H1 (cell line): ENCODE results near the gene IL16. TPM values are rescaled to one million over a fixed set of nuclear protein-coding genes. Genes with fewer than 3 reads are reported as not detected.

Experiments used
- CTCF ChIA-PET: fragments of 300-600 bp; sonication (Branson Sonifier 250); formaldehyde crosslinking; loops from one replicate; lab custom pipeline; 2021; ENCODE audit not compliant: partially characterized antibody; lab: Charles Lee
- POLR2A ChIA-PET: fragments of 300-600 bp; sonication (Branson Sonifier 250); formaldehyde crosslinking; loops from one replicate; lab custom pipeline; 2021; ENCODE audit warnings: inconsistent platforms; ENCODE audit not compliant: partially characterized antibody; lab: Charles Lee
- DNase-seq, 2 experiments: peaks; one replicate each; pipeline versions ENCODE4 v3.0.0 to v3.0.0-alpha.2; 2010 to 2022; ENCODE audit warnings: low spot score in 2 of 2, low read depth in 1 of 2, mixed read lengths in 1 of 2
- FAIRE-seq: peaks from 2 replicates; lab custom pipeline; 2011; peaks lifted over from hg19 to GRCh38; lab: Jason Lieb, UNC
- H2AFZ ChIP-seq: 2 replicates; pipeline ENCODE4 v1.8.1; 2012; ENCODE audit warnings: low read length, inconsistent platforms
- H2AK5ac ChIP-seq: 2 replicates; pipeline ENCODE4 v1.6.1; 2013; ENCODE audit warnings: low read depth, low read length
- H2BK120ac ChIP-seq: replicated peaks from 2 replicates; pipeline ENCODE3; 2013; ENCODE audit warnings: low read depth, low read length, inconsistent platforms
- H2BK12ac ChIP-seq: 2 replicates; pipeline ENCODE4 v1.6.1; 2013; ENCODE audit warnings: low read depth, low read length
- H2BK15ac ChIP-seq: 2 replicates; pipeline ENCODE4 v1.6.1; 2013; ENCODE audit warnings: low read length
- H2BK20ac ChIP-seq: 2 replicates; pipeline ENCODE4 v1.6.1; 2013; ENCODE audit warnings: low read length
- H2BK5ac ChIP-seq: 2 replicates; pipeline ENCODE4 v1.6.1; 2013; ENCODE audit warnings: low read depth, low read length
- H3K14ac ChIP-seq: 2 replicates; pipeline ENCODE4 v1.6.1; 2013; ENCODE audit warnings: inconsistent platforms; ENCODE audit not compliant: insufficient read length
- H3K18ac ChIP-seq: 2 replicates; pipeline ENCODE4 v1.6.1; 2013; ENCODE audit warnings: low read length; ENCODE audit errors: extremely low read depth
- H3K23ac ChIP-seq: 2 replicates; pipeline ENCODE4 v1.6.1; 2013; ENCODE audit warnings: inconsistent platforms; ENCODE audit not compliant: insufficient read length
- H3K23me2 ChIP-seq: 2 replicates; pipeline ENCODE4 v1.6.1; 2013; ENCODE audit warnings: low read depth, low read length
- H3K27ac ChIP-seq: 2 replicates; pipeline ENCODE4 v1.6.1; 2011; ENCODE audit warnings: low read depth, low read length, inconsistent platforms
- H3K27me3 ChIP-seq, 4 experiments: replicated peaks in 1 of 4; 1 replicate in 1 of 4; 2 replicates in 3 of 4; pipeline versions ENCODE4 v1.6.1 to v1.8.1; 2011 to 2013; ENCODE audit warnings: low read length in 3 of 4, mild to moderate bottlenecking in 3 of 4, inconsistent platforms in 2 of 4, mixed read lengths in 2 of 4, moderate library complexity in 1 of 4; ENCODE audit not compliant: control insufficient read depth in 3 of 4, insufficient read depth in 3 of 4; ENCODE audit errors: extremely low read depth in 1 of 4
- H3K36me3 ChIP-seq, 4 experiments: 2 replicates each; pipeline versions ENCODE4 v1.6.1 to v1.8.1; 2011 to 2013; ENCODE audit warnings: mild to moderate bottlenecking in 4 of 4, low read length in 3 of 4, moderate library complexity in 2 of 4, control low read depth in 1 of 4, inconsistent platforms in 1 of 4; ENCODE audit not compliant: insufficient read depth in 4 of 4, control insufficient read depth in 2 of 4
- H3K4ac ChIP-seq: replicated peaks from 2 replicates; pipeline ENCODE3; 2013; ENCODE audit warnings: low read length, low read depth, mixed read lengths, inconsistent platforms; ENCODE audit not compliant: insufficient read length
- H3K4me1 ChIP-seq, 4 experiments: replicated peaks in 1 of 4; 1 replicate in 1 of 4; 2 replicates in 3 of 4; pipeline versions ENCODE4 v1.6.1 to v1.8.1; 2011 to 2013; ENCODE audit warnings: low read length in 3 of 4, inconsistent platforms in 2 of 4, mixed read lengths in 1 of 4; ENCODE audit not compliant: insufficient read depth in 4 of 4, control insufficient read depth in 3 of 4
- H3K4me2 ChIP-seq, 2 experiments: 2 replicates each; pipeline versions ENCODE4 v1.6.1 to v1.8.1; 2011 to 2013; ENCODE audit warnings: low read depth in 2 of 2, low read length in 2 of 2, control low read depth in 1 of 2, inconsistent platforms in 1 of 2, mild to moderate bottlenecking in 1 of 2; ENCODE audit not compliant: insufficient read depth in 1 of 2
- H3K4me3 ChIP-seq, 4 experiments: fragments of 200-600, 300-600 bp in 1 of 4; sonication (generic), shearing (Covaris generic), sonication (Bioruptor Twin) in 1 of 4; 2 replicates each; pipeline versions ENCODE4 v1.5.1 to v1.8.1; 2011 to 2016; ENCODE audit warnings: low read length in 4 of 4, low read depth in 3 of 4, control low read depth in 2 of 4, inconsistent platforms in 2 of 4, mild to moderate bottlenecking in 2 of 4, mixed read lengths in 1 of 4, moderate library complexity in 1 of 4; ENCODE audit not compliant: insufficient read depth in 2 of 4; ENCODE audit errors: extremely low read depth in 1 of 4
- H3K56ac ChIP-seq: replicated peaks from 2 replicates; pipeline ENCODE3; 2013; ENCODE audit warnings: low read depth, mild to moderate bottlenecking, mixed read lengths, low read length, inconsistent platforms; ENCODE audit not compliant: insufficient read length
- H3K79me1 ChIP-seq: 2 replicates; pipeline ENCODE4 v1.6.1; 2013; ENCODE audit warnings: low read depth, low read length, control low read depth
- H3K79me2 ChIP-seq, 2 experiments: 2 replicates each; pipeline versions ENCODE4 v1.6.1 to v1.8.1; 2012 to 2013; ENCODE audit warnings: low read length in 2 of 2, mild to moderate bottlenecking in 2 of 2, inconsistent platforms in 1 of 2; ENCODE audit not compliant: insufficient read depth in 2 of 2, control insufficient read depth in 1 of 2
- H3K9ac ChIP-seq, 4 experiments: replicated peaks in 1 of 4; 1 replicate in 1 of 4; 2 replicates in 3 of 4; pipeline versions ENCODE4 v1.6.1 to v1.8.1; 2011 to 2013; ENCODE audit warnings: low read depth in 3 of 4, low read length in 3 of 4, control low read depth in 2 of 4, mild to moderate bottlenecking in 2 of 4, moderate library complexity in 2 of 4, inconsistent platforms in 1 of 4; ENCODE audit errors: extremely low read depth in 1 of 4
- H3K9me3 ChIP-seq, 2 experiments: 2 replicates each; pipeline versions ENCODE4 v1.6.1 to v1.8.1; 2012 to 2013; ENCODE audit warnings: mild to moderate bottlenecking in 2 of 2, moderate library complexity in 2 of 2, control low read depth in 1 of 2, inconsistent platforms in 1 of 2, low read depth in 1 of 2, low read length in 1 of 2, mixed read lengths in 1 of 2; ENCODE audit not compliant: insufficient read depth in 2 of 2
- H4K20me1 ChIP-seq, 2 experiments: replicated peaks in 1 of 2; 2 replicates each; pipeline versions ENCODE3 to v1.8.1; 2011 to 2013; ENCODE audit warnings: inconsistent platforms in 2 of 2, low read length in 2 of 2, mild to moderate bottlenecking in 1 of 2; ENCODE audit not compliant: insufficient read depth in 2 of 2, control insufficient read depth in 1 of 2
- H4K5ac ChIP-seq: 2 replicates; pipeline ENCODE4 v1.6.1; 2013; ENCODE audit warnings: low read length, low read depth, mixed read lengths, inconsistent platforms; ENCODE audit not compliant: insufficient read length
- H4K8ac ChIP-seq: 2 replicates; pipeline ENCODE4 v1.8.0; 2013; ENCODE audit warnings: mild to moderate bottlenecking, moderate library complexity, low read length, inconsistent platforms; ENCODE audit not compliant: insufficient read depth; ENCODE audit errors: extremely low read depth
- H4K91ac ChIP-seq: replicated peaks from 2 replicates; pipeline ENCODE3; 2013; ENCODE audit warnings: low read length, mixed read lengths, inconsistent platforms; ENCODE audit not compliant: insufficient read length
- WGBS, 2 experiments: shearing (Covaris generic) in 1 of 2; methylation state at CpG; one replicate each; pipeline versions ENCODE4 v1.1.6 to v1.1.7; 2013 to 2015; ENCODE audit warnings: low lambda C conversion rate in 2 of 2, mixed read lengths in 2 of 2, inconsistent platforms in 1 of 2, low coverage in 1 of 2, missing lambda C conversion rate in 1 of 2; ENCODE audit not compliant: insufficient replicate concordance in 2 of 2, insufficient coverage in 1 of 2, insufficient read length in 1 of 2; ENCODE audit errors: extremely low coverage in 1 of 2, missing lambda C conversion rate in 1 of 2; 5-methylcytosine and 5-hydroxymethylcytosine counted together
- polyA plus RNA-seq, 7 experiments: library from polyadenylated mRNA; depleted of rRNA in 3 of 7; stranded (reverse) in 5 of 7; unstranded in 2 of 7; fragments of >200 nt in 5 of 7; fragments of 200-250 nt in 2 of 7; gene quantifications; 1 replicate in 5 of 7; 2 replicates in 1 of 7; 4 replicates in 1 of 7; pipeline versions ENCODE4 v1.2.1 to v1.2.3, GENCODE V29; 2011 to 2013; ENCODE audit warnings: missing spikeins in 2 of 7, mixed read lengths in 2 of 7
- total RNA-seq: library from RNA; stranded (reverse); fragmentation: NEBNext Ultra II Directional; extraction: Animal tissue kit (Norgen Biotek cat#: 25700); gene quantifications from 2 replicates; pipeline ENCODE4 v1.2.1, GENCODE V29; 2021

Gene IL16
- total and polyA plus RNA-seq, 2 of the 8 experiments (the other 6 are each of a cell fraction or from before 2014, with no cell fraction given) = 0.03 to 0.09 TPM

DNA sequence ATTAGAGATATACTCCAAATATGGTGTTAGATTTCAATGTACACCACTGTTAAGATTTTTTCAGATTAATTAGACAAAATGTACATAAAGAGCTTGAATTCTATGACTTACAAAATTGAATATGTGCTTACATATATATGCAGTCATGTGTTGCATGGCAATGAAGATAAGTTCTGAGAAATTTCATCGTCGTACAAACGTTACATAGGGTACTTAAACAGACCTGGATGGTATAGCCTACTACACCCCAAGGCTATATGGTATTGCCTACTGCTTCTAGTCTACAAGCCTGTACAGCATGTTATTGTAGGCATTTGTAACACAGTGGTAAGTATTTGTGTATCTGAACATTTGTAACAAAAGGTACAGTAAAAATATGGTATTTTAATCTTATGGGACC, 9.3 kb downstream of the IL16 start:
- H2BK5ac ChIP-seq = no peak overlapping the region
- POLR2A ChIA-PET = no interaction called here
- H3K14ac ChIP-seq = no peak overlapping the region
- DNase-seq (no peak), FAIRE-seq (no peak)
- H3K4me3 ChIP-seq = no peak overlapping the region
- no peaks in the 10 kb centered on the region; the same call in 1 of the 2 replicates for H3K23me2 ChIP-seq
- H2BK15ac ChIP-seq = no peak overlapping the region
- H3K79me2 ChIP-seq = no peaks in the 10 kb centered on the region
- 86% methylated on average over 3 of the region's 3 CpGs; no CpG with 5 or more reads in 1 of the 2 experiments for WGBS, 2 experiments
- H3K23ac ChIP-seq = no peak overlapping the region
- no peaks in the 10 kb centered on the region for H3K27me3 ChIP-seq
- H3K9ac ChIP-seq = no peak overlapping the region
- H3K36me3 ChIP-seq = no peaks in the 10 kb centered on the region
- H3K79me1 ChIP-seq = no peaks in the 10 kb centered on the region
- H3K4ac ChIP-seq = no peak overlapping the region
- H4K91ac ChIP-seq = no peak overlapping the region
- H2AFZ ChIP-seq = no peak overlapping the region
- no peak overlapping the region for H2AK5ac ChIP-seq
- CTCF ChIA-PET = no interaction called here
- no peaks in the 10 kb centered on the region for H4K20me1 ChIP-seq
- H2BK20ac ChIP-seq = no peak overlapping the region
- no peaks in the 10 kb centered on the region for H3K4me1 ChIP-seq
- H3K56ac ChIP-seq = no peak overlapping the region
- H4K5ac ChIP-seq = no peak overlapping the region
- no peak overlapping the region for H3K27ac ChIP-seq
- no peak overlapping the region for H3K18ac ChIP-seq
- no peak overlapping the region for H2BK12ac ChIP-seq
- H3K4me2 ChIP-seq = no peak overlapping the region
- no peak overlapping the region for H2BK120ac ChIP-seq
- no peak overlapping the region for H4K8ac ChIP-seq
- H3K9me3 ChIP-seq = 0 out of 4 replicates have a peak, but pooled peaks cover 0 to 3% of the 10 kb centered on the region in 2 experiments
